GM18520 (cell line): ENCODE results near the gene STX18.
"Not testable (repeated sequence)": the region's sequence is repeated elsewhere in the genome, so short reads cannot be mapped to it uniquely, and the experiment has no call there.

Source experiments
- ATAC-seq: cut with Tn5 transposase; IDR thresholded peaks from one replicate; pipeline ENCODE4 v1.9.1; 2021; ENCODE audit not compliant: unreplicated experiment

STX18 gene

DNA sequence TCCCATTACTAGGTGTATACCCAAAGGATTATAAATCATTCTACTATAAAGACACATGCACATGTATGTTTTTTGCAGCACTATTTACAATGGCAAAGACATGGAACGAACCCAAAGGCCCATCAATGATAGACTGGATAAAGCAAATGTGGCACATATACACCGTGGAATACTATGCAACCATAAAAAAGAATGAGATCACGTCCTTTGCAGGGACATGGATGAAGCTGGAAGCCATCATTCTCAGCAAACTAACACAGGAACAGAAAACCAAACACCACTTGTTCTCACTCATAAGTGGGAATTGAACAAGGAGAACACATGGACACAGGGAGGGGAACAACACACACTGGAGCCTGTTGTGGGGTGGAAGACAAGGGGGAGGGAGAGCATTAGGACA, 31.2 kb downstream of the STX18 start:
- not testable (repeated sequence) for ATAC-seq

DNA sequence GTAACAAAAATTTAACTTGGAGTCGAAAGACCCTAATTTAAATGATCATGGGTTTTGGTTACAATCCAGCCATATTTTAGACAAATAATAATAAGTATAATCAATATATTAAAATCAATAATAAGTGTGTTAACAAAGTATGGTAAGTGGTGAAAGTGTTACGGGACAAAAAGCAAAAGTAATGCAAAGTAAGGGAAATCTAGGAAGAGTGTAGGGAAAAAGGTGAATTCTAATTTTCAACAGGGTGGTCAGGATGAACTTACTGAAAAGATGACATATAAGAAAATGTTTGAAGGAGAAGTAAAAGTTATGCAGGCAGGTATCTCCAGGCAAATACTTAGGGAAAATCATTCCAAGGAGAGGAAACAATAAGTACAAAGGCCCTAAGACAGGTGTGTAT, 32.3 kb downstream of the STX18 start:
- ATAC-seq = no peak

DNA sequence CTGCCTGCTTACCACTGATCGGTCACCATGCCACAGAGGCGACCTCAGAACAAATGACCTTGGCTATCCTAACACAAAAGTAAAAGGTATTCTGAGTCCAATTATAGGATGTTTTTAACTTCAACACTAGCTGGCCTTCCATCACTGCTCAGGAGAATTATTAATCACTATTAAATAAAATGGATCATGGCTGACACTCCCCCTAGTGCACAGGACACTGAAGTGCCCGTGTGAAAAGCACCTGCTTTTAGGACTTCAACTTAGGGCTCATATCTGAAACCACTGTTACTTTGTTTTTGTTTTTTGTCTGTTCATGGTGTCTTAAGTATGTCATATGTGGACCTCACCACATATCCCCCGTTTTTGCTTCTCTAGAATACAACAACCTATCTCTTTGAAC, 33.9 kb downstream of the STX18 start:
- ATAC-seq = no peak

DNA sequence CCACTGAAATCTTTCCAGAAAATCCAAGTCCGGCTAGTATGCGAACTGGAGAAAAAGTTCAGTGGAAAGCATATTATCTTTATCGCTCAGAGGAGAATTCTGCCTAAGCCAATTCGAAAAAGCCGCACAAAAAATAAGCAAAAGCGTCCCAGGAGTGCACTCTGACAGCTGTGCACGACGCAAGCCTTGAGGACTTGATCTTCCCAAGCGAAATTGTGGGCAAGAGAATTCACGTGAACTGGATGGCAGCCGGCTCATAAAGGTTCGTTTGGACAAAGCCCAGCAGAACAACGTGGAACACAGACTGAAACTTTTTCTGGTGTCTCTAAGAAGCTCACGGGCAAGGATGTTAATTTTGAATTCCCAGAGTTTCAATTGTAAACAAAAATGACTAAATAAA, 34.4 kb downstream of the STX18 start:
- no peak for ATAC-seq

DNA sequence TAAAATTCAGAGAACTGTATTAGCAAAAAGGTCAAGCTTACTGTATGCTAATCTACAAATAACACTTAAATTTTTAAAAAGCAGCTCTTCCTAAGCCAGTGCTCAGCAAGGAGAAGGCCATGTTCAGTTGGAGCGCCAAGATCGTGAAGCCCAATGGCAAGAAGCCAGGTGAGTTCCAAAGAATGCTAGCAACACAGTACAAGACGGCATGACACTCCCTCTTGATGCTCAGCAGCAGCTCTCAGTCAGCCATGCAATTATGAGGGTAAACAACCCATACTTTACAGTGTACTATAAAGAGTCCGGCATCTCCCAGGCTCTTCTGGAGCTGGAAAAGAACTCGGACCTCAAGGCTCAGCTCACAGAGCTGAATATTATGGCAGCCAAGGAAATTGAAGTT, 34.9 kb downstream of the STX18 start:
- ATAC-seq = no peak

DNA sequence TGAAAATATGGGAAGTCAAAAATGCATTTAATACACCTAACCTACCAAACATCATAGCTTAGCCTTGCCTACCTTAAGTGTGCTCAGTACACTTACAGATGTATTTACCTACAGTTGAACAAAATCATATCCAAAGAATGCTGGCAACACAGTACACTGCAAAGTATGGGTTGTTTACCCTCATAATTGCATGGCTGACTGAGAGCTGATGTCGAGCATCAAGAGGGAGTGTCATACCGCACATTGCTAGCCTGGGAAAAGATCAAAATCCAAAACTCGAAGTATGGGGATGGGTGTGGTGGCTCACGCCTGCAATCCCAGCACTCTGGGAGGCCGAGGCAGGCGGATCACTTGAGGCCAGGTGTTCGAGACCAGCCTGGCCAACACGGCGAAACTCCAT, 36.6 kb downstream of the STX18 start:
- ATAC-seq = not testable (repeated sequence)

DNA sequence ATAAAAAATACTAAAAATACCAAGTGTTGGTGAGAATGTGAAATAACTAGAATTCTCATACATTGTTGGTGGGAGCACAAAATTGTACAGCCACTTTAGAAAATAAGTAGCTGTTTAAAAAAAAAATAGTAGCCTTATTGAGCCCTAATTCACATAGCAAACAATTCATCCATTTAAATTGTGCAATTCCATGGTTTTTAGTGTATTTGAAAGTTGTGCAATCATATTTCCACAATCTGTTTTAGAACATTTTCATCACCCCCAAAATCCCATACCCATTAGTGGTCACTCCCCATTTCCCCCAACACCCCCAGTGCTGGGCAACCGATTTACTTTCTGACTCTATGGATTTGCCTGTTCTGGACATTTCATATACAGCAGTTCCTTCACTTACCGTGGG, 37.1 kb downstream of the STX18 start:
- no peak for ATAC-seq

DNA sequence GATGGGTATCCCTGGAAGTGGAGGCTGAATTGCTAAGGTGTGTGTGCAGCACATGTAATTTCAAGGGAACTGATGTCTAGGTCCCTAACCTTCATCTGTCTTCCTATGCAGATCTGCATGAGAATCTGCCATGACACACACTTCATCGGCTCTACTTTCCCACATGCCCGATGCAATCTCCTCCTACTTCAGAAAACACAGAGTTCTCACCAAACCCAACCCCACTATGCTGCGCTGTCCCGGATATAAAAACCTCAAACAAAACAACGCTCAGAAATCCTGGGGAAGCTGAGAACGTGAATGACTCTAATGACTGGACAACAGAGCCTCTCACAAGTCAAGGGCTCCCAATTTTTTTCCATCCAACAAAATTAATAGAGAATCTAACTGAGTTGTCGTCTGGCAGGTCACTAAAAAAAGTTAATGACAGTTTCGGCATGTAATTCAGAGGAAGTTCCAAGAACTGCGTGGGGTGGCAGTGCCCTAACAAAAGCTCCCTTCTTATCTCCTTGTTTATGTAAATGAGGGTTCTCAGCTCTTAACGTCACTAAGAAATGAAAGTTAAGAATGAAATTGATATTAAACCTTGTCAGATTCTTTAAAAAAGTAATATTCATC, 39.0 kb downstream of the STX18 start:
- no peak for ATAC-seq

DNA sequence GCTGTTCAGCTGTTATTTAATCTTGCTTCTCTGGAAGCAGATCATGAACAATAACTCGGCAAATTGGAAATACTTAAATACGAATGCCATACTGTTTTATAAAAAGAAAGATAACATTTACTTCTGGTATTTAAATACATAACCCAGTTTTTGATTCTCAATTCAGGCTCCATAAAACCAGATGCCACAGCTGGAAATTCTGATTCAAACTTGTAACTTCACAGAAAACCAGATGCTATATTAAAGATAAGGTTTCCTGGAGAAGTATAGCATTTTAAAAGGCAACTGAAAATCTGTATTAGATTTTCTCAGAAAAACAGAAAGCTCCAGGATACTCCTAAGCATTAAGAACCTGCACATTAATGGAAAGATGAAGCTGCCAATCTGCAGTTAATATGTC, 40.2 kb downstream of the STX18 start:
- no peak for ATAC-seq

DNA sequence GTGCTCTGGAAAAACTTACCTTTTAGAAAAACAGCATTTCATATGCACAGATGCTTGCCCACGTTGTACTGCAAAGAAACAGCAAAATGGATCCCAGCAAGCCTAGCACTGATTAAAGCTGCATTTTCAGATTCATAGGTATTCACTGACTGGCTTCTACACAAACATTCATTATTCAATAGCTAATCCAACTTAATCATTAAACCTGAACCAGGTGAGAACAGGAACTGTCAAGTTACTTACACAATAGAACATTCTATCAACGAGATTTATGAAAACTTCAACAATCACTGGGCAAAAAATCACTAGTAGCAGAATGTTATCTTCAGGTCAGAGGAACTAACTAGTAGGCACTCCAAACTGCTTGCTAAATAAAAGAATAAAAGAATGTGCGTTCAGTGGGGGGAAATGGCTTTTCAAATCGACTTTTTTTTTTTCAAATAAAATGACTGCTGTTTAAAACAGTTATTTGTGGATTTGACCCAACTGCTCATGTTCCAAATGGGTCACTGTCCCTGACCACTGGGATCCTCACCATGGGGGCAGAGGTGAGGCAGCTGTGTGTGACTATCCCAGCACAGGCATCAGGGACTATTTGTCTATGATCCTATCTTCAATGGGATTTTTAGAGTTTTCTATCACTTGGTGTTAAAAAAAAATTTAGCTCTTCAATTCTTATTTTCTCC, 42.3 kb downstream of the STX18 start:
- ATAC-seq = no peak

DNA sequence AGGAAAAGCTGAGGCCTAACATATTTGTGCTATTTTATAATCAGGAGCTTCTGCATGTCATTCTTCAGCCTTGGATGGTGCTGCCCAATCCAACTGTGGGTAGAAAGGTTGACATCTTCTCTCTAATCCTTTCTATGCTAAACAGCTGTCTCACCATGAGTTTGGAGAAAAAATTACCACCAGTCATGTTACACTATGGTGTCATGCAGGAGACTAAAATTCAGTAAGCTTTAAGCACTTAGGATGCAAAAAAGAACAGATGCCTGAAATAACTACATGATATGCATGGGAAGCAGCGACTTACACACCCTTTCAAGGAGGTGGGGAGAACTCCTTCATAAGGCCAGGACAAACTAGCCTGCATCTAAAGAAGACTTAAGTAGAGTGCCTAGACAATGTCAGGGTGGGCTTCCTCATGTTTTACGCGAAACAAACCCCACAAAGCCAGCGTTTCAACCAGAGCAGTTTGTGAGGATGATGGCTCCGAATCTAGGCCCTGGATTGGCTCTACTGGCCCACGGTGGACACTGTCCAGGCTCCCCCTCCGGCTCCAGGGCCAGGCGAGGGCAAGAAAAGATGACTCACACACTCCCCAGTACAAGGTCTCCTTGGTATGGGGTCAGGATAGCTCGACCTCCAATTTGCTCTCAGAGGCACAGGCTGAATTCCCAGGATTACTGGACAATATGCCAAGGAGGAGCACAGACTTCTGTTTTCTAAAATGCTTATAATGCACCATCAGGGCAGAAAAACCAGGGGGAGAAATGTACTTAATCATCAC, 45.1 kb downstream of the STX18 start:
- no peak for ATAC-seq

DNA sequence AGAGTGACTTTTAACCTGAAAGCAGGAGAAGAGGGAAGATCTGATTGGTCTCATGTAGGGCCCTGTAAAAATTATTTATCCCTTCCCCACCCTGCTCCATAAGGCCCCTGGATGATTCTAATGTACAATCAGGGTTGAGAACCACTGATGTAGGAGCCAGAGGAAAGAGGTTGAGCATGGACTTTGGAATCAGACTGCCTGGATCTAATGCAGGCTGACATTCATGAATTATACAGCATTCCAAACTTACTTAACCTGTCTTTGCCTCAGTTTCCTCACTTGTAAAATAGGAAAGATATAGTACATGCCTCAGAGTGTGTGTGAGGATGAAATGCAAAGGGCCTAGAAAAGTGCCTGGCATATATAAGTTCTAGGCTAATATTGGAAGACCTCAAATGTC, 47.0 kb downstream of the STX18 start:
- no peak for ATAC-seq

DNA sequence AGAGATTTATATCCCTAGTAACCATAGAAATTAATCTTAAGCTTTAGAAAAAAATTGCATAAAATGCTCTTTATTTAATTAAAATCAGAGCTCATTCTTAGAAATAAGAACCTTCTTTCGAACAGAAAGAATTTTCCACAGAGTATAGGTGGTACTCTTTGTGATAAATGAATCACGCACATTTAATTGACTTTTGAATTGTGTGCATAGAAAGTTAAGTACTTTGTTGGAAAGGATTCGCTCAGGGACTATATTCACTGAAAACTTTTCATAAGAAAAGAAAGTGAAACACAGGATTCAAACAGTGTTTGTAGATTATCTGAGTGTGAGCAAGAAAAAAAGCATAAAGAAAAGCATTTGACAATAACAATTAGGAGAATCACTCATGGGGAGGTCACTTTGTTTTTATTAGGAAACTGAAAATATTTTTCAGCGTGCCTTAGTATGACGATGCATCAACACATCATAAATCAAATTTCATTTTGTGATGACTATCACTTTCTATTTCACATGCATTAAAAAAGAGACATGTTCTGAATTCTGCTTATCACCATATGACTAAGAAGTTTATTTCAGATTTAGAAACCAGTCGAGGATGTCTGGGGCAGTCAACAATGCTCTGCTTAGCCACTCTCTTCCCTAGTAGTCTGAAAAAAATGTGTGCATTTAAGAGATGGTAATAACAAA, 49.5 kb downstream of the STX18 start:
- peak; percentile 49 for ATAC-seq

DNA sequence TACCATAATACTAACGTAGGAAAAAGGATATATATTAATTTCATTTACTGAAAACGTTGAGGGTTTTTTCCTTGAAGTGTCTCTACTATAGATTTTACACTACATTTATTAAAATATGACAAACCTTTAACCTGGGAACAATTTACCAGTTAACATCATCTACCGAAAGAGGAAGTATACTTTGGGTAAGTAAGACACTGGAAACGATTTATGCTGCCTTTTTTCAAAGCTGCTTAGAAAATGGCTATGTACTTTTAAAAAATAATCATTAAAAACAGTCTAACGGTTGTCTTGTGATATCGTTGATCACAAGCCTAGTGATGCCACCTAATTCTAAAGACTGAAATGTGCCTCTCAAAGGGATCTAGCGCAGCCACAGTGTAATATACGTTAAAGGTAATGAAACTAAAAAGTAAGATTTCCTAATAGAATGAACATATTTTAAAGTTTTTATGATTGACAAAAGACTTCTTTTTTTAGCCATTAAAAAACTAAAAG, 50.4 kb downstream of the STX18 start:
- ATAC-seq = no peak

DNA sequence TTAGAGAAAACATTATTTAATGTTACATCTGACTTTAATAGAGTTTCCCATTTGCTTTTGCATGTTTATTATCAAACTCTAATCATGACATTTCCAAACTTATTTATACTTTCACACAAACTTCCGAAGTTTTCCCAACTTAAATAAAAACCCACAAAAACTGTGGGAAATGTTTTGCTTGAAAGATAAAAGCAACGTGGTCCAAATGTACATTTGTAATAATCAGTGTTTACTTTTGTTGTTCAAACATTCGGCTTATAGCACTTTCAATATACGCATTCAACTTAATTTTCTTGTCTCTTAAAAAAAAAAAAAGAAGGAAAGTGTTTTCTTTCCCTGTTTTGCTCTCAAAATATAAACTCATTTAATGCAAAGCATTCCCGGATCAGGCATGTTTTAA, 51.0 kb downstream of the STX18 start:
- no peak for ATAC-seq

DNA sequence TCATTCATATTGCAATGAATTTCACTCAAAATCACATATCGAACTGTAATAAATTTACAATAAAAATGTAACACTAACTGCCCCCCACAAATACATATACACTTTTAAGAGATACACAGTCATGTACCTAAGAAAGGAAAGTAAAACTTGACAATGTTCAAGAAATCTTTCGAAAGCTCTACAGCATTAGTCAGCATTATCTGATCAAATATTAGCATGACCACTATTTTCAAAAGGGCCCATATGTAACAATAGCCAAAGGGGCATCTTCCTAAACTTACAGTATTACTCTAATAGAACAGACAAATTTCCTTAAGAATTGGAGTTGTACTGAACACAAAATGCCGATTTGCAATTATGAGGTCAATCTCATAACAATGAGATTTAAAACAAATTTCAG, 51.8 kb downstream of the STX18 start:
- no peak for ATAC-seq

DNA sequence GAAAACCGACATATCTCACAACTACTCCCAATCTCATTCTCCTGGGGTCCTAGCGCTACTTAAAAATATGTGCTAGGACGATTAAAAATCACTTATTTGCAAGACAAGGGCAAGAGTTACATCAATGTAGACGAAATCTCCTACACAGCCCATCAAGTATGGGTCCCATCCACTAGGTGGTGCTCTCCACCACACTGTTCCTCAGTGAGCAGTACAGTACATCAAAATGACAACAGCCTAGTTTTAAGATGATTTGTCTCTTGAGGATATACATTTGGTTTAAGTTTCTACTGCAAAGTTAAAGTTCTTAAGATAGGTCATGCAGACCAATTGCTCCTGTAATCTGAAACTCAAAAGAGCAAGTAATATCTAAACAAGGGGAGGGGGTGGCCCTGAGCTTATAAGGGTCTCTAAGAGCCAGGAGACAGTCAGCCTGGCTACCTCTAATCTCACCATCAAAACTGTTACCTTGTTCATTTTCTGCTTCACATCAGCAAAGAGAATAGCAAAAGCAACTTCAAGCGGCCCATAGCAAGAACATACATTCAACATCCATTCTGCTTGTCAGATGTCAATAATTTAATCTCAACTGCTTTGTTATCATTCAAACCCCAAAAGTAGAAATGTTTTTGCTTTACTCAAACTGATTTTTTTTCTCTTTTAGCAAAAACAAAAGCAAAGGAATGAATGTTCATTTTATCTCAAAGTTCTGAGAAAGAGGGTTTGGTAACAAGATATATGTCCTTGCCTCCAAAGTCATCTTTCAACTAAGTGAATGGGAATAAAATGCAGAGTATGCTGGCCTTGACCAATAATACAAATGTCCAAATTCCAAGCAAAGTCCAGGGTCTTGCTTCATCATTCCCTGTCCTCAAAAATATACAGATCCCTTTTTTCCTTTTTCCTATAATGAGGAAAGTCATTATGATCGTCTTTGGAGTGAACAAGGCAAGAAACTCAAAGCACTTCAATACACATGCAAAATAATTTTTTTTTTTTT, 53.1 kb downstream of the STX18 start:
- ATAC-seq = peak; percentile 66

DNA sequence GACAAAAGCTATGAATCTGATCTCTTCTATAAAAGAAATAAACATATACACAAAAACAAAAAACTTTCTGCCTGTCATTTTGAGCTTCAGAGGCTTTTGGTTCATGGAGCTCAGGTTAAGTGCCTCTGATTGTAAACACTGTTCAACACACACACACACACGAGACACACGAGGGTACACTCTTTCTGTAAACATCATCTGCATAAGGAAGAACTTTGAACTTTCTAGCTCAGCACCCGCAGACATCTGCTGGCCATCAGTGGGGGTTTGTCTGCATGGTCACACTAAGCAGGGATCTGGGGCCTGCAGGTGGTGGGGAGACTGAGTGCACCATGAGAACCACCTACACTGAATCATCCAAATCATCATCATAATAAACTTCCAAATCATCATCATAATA, 54.9 kb downstream of the STX18 start:
- no peak for ATAC-seq

DNA sequence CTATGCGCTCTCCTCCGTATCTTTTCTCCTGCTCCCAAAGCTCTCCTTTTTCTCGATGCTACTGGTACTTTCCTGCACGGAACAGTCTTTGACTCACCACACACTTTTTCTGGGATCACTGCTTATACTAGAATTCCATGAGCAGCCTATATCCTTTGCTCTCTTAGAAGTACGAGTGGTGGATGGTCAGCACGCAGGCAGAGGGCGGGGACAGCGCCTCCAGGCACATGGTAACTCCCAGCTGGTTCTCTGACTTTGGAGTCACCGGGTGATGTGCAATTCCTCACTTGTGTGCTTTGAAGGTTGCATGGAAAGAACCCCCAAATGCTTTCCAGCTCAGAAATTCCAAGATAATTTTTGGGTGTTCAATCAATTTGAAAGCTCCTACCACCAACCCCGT, 56.0 kb downstream of the STX18 start:
- ATAC-seq = no peak

DNA sequence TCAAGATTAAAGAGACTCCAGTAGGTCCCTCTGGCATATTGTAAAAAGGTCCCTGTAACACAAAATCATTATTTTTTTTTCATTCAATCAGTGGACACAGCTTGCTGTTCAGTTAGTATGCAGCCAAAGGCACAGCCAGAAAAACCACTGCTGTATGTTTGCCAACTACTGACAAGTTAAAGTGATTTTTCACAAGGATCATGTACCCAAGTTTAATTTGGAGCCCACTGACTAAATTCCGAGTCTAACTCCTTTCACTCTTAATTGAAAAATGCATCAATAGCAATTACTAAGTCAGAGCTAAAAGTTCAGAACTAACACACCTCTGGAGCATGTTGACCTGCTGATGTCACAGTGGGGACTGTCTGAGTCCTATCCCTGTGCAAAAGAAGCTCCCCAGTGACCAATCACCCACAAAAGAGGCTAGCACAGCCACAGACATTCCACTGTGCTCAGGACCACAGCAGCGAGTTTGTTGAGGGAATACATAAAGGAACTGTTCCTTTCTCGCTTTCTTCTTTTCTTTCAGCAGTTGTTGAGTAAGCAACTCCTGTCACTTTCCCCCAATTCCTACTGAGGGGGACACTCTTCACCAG, 60.4 kb downstream of the STX18 start:
- ATAC-seq = no peak
